Mesendoderm (in vitro differentiated cells): ENCODE measurements around the gene DPH3.

Experiments used
- DNase-seq: peaks from one replicate; pipeline ENCODE4 v3.0.0; 2013
- H2AK5ac ChIP-seq: 2 replicates; pipeline ENCODE4 v1.6.1; 2013; ENCODE audit warnings: low read length, inconsistent platforms
- H2BK120ac ChIP-seq: 2 replicates; pipeline ENCODE4 v1.6.1; 2013; ENCODE audit warnings: low read depth, mild to moderate bottlenecking, low read length, moderate library complexity, mixed read lengths
- H2BK15ac ChIP-seq: replicated peaks from 2 replicates; pipeline ENCODE4 v1.6.1; 2013; ENCODE audit warnings: low read depth, mild to moderate bottlenecking, moderate library complexity
- H2BK5ac ChIP-seq: 2 replicates; pipeline ENCODE4 v1.6.1; 2013; ENCODE audit warnings: low read length, inconsistent platforms
- H3K18ac ChIP-seq: 2 replicates; pipeline ENCODE4 v1.6.1; 2013; ENCODE audit warnings: mild to moderate bottlenecking, low read length, mixed read lengths
- H3K23ac ChIP-seq: one replicate; pipeline ENCODE4 v1.6.1; 2013; ENCODE audit warnings: low read length
- H3K27ac ChIP-seq: 2 replicates; pipeline ENCODE4 v1.5.1; 2013; ENCODE audit warnings: low read depth, mild to moderate bottlenecking, inconsistent platforms, low read length, moderate library complexity
- H3K27me3 ChIP-seq: 2 replicates; pipeline ENCODE4 v1.6.1; 2013; ENCODE audit warnings: low read length, control low read depth, mild to moderate bottlenecking, inconsistent platforms; ENCODE audit not compliant: insufficient read depth, poor library complexity
- H3K36me3 ChIP-seq: 2 replicates; pipeline ENCODE4 v1.6.1; 2013; ENCODE audit warnings: low read length, inconsistent platforms; ENCODE audit not compliant: control insufficient read depth, insufficient read depth
- H3K4ac ChIP-seq: one replicate; pipeline ENCODE4 v1.6.1; 2013; ENCODE audit warnings: low read depth, mild to moderate bottlenecking, low read length, moderate library complexity
- H3K4me1 ChIP-seq: 2 replicates; pipeline ENCODE4 v1.6.1; 2013; ENCODE audit warnings: low read depth, low read length, inconsistent platforms; ENCODE audit not compliant: control insufficient read depth
- H3K4me2 ChIP-seq: 2 replicates; pipeline ENCODE4 v1.6.1; 2013; ENCODE audit warnings: low read length
- H3K4me3 ChIP-seq: 2 replicates; pipeline ENCODE4 v1.5.1; 2013; ENCODE audit warnings: mild to moderate bottlenecking, low read length
- H3K56ac ChIP-seq: one replicate; pipeline ENCODE4 v1.6.1; 2013; ENCODE audit warnings: low read length
- H3K79me1 ChIP-seq: 2 replicates; pipeline ENCODE4 v1.6.1; 2013; ENCODE audit warnings: low read length, inconsistent platforms
- H3K79me2 ChIP-seq: 2 replicates; pipeline ENCODE4 v1.6.1; 2013; ENCODE audit warnings: mild to moderate bottlenecking, low read length; ENCODE audit not compliant: control insufficient read depth, insufficient read depth
- H3K9ac ChIP-seq: 2 replicates; pipeline ENCODE4 v1.6.1; 2013; ENCODE audit warnings: low read length, inconsistent platforms
- H4K5ac ChIP-seq: one replicate; pipeline ENCODE4 v1.6.1; 2013; ENCODE audit warnings: low read length
- H4K8ac ChIP-seq: one replicate; pipeline ENCODE4 v1.6.1; 2013; ENCODE audit warnings: low read depth, mild to moderate bottlenecking, control low read depth, low read length, moderate library complexity
- WGBS: extraction: QIAGEN DNeasy Blood & Tissue Kit; methylation state at CpG from one replicate; pipeline ENCODE4 v1.1.7; 2013; ENCODE audit warnings: low lambda C conversion rate, missing lambda C conversion rate; ENCODE audit not compliant: insufficient coverage; ENCODE audit errors: extremely low coverage; 5-methylcytosine and 5-hydroxymethylcytosine counted together

DPH3 gene

DNA sequence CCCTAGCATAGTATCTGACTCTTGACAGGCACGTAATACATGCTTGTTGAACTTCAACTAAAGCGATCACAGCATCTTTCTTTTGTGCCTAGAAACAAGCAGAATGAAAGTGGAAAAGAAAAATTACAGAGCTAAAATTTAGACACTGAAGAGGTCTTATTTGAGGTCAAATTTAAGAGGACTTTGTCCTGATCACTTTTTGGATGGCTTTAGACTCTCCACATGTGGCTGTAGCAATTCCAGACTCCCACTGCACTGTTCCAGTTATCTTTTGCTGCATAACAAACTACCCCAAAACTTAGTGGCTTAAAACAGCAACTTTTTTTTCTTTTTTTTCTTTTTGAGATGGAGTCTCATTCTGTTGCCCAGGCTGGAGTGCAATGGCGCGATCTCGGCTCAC, 23.5 kb downstream of the DPH3 start:
- no peak overlapping the region for H3K18ac ChIP-seq
- H3K56ac ChIP-seq, result no peak overlapping the region
- H3K79me1 ChIP-seq, result no peaks in the 10 kb centered on the region
- H2AK5ac ChIP-seq, result no peak overlapping the region
- H3K27ac ChIP-seq, result no peak overlapping the region
- no peak overlapping the region for H3K4ac ChIP-seq
- H2BK5ac ChIP-seq, result no peak overlapping the region
- H4K5ac ChIP-seq, result no peak overlapping the region
- no CpG with 5 or more reads among the region's 5 CpGs for WGBS
- no peak overlapping the region for H2BK15ac ChIP-seq
- H3K36me3 ChIP-seq, result no peaks in the 10 kb centered on the region
- DNase-seq, result no peak
- H3K4me3 ChIP-seq, result no peak overlapping the region
- H3K23ac ChIP-seq, result no peak overlapping the region
- no peaks in the 10 kb centered on the region for H3K27me3 ChIP-seq
- no peaks in the 10 kb centered on the region for H3K79me2 ChIP-seq
- H3K4me1 ChIP-seq, result no peaks in the 10 kb centered on the region
- H3K4me2 ChIP-seq, result no peak overlapping the region
- no peak overlapping the region for H3K9ac ChIP-seq
- H4K8ac ChIP-seq, result no peak overlapping the region
- H2BK120ac ChIP-seq, result no peak overlapping the region

DNA sequence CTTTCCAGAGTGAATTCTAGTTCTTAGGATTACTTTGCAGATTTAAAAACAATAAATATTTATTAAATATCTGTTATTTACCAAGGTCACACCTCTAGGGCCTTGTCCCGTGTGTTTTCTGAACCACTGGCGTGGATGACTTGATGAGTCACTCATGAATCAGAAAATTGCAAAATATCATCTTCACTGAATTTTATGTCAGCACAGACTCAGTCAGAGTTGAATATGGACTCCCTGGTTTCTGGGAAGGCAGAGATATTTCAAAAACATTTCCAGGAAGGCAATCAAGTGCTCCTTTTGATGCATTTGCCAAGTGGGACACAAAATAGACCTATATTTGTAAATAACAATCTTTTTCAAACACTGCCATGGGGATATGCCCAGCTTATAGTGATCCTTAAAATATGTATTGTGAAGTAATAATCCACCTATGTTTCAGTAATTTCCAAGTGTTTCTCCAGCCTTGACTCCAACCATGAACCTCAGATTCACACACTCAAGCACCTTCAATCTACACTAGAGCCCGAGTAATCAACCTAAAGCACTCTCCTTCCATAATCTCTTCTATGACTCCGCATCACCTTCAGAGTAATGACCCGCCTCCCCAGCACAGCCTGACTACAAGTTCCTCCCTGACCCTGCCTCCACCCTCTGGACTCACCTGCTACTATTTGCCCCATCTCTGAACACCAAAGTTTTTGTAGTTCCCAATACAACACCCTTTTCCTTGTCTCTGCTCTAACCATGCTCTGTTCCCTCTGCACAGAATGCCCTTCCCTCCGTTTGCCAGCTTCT, 24.3 kb downstream of the DPH3 start:
- Histone ChIP-seq H3K4me2 (no peak overlapping the region), H3K56ac (no peak overlapping the region), H3K23ac (no peak overlapping the region), H3K4me3 (no peak overlapping the region), H2AK5ac (no peak overlapping the region), H2BK5ac (no peak overlapping the region), H3K79me1 (no peaks in the 10 kb centered on the region), H2BK15ac (no peak overlapping the region), H3K18ac (no peak overlapping the region), H3K27me3 (no peaks in the 10 kb centered on the region), H3K4ac (no peak overlapping the region), H4K5ac (no peak overlapping the region), H2BK120ac (no peak overlapping the region), H3K4me1 (no peaks in the 10 kb centered on the region), H3K9ac (no peak overlapping the region), H3K36me3 (no peaks in the 10 kb centered on the region), H4K8ac (no peak overlapping the region), H3K79me2 (no peaks in the 10 kb centered on the region), H3K27ac (no peak overlapping the region)
- WGBS, result no CpG with 5 or more reads among the region's 6 CpGs
- DNase-seq, result no peak

- no peak overlapping the region for H2BK15ac ChIP-seq
- H3K56ac ChIP-seq, result no peak overlapping the region
- H3K9ac ChIP-seq, result no peak overlapping the region
- no peak overlapping the region for H3K18ac ChIP-seq
- no peak overlapping the region for H3K4ac ChIP-seq
- H2BK120ac ChIP-seq, result no peak overlapping the region
- no peaks in the 10 kb centered on the region for H3K4me1 ChIP-seq
- H3K4me3 ChIP-seq, result no peak overlapping the region
- H3K23ac ChIP-seq, result no peak overlapping the region
- no CpG with 5 or more reads among the region's 4 CpGs for WGBS
- DNase-seq, result no peak
- H2BK5ac ChIP-seq, result no peak overlapping the region
- H3K79me1 ChIP-seq, result no peaks in the 10 kb centered on the region
- no peak overlapping the region for H4K8ac ChIP-seq
- no peak overlapping the region for H4K5ac ChIP-seq
- no peak overlapping the region for H3K4me2 ChIP-seq
- no peak overlapping the region for H3K27ac ChIP-seq
- H2AK5ac ChIP-seq, result no peak overlapping the region
- no peaks in the 10 kb centered on the region for H3K36me3 ChIP-seq
- no peaks in the 10 kb centered on the region for H3K27me3 ChIP-seq
- no peaks in the 10 kb centered on the region for H3K79me2 ChIP-seq
Observed at GRCh38 chr3:16239780-16240179, 25.0 kb downstream of the DPH3 start.

- H3K4me1 ChIP-seq, result no peaks in the 10 kb centered on the region
Observed at GRCh38 chr3:16239086-16239770, 25.5 kb downstream of the DPH3 start.

GRCh38 chr3:16236856-16237393, 27.8 kb downstream of the DPH3 start:
- DNase-seq, result no peak
- H3K36me3 ChIP-seq, result no peaks in the 10 kb centered on the region
- H3K4me1 ChIP-seq, result no peaks in the 10 kb centered on the region
- H4K5ac ChIP-seq, result no peak overlapping the region
- H3K4ac ChIP-seq, result no peak overlapping the region
- no peak overlapping the region for H3K4me3 ChIP-seq
- no peak overlapping the region for H2BK5ac ChIP-seq
- no peak overlapping the region for H2BK15ac ChIP-seq
- no peak overlapping the region for H3K18ac ChIP-seq
- no peak overlapping the region for H2BK120ac ChIP-seq
- H3K27me3 ChIP-seq, result no peaks in the 10 kb centered on the region
- H3K56ac ChIP-seq, result no peak overlapping the region
- no CpG with 5 or more reads among the region's 3 CpGs for WGBS
- H4K8ac ChIP-seq, result no peak overlapping the region
- no peak overlapping the region for H3K23ac ChIP-seq
- no peak overlapping the region for H3K4me2 ChIP-seq
- no peak overlapping the region for H2AK5ac ChIP-seq
- H3K27ac ChIP-seq, result no peak overlapping the region
- H3K79me2 ChIP-seq, result no peaks in the 10 kb centered on the region
- no peaks in the 10 kb centered on the region for H3K79me1 ChIP-seq
- H3K9ac ChIP-seq, result no peak overlapping the region

More at GRCh38 chr3:16239086-16239770, 25.5 kb downstream of the DPH3 start:
- H3K79me1 ChIP-seq, result no peaks in the 10 kb centered on the region
- no peak overlapping the region for H4K5ac ChIP-seq
- no peak overlapping the region for H4K8ac ChIP-seq
- H3K36me3 ChIP-seq, result no peaks in the 10 kb centered on the region
- no peak overlapping the region for H3K18ac ChIP-seq
- no peak overlapping the region for H3K27ac ChIP-seq
- no peaks in the 10 kb centered on the region for H3K79me2 ChIP-seq
- WGBS, result no CpG with 5 or more reads among the region's 3 CpGs
- no peak overlapping the region for H2AK5ac ChIP-seq
- no peak overlapping the region for H3K4me3 ChIP-seq
- H3K23ac ChIP-seq, result no peak overlapping the region
- no peak overlapping the region for H2BK5ac ChIP-seq
- H3K56ac ChIP-seq, result no peak overlapping the region
- H3K4ac ChIP-seq, result no peak overlapping the region
- DNase-seq, result no peak
- H2BK120ac ChIP-seq, result no peak overlapping the region
- H3K27me3 ChIP-seq, result no peaks in the 10 kb centered on the region
- H2BK15ac ChIP-seq, result no peak overlapping the region
- no peak overlapping the region for H3K9ac ChIP-seq
- no peak overlapping the region for H3K4me2 ChIP-seq
